Epithelial cell of esophagus (primary cell): ENCODE data around the gene USP49.

Experiments used
- DNase-seq: peaks from one replicate; pipeline ENCODE4 v3.0.0; 2010; ENCODE audit warnings: low read depth
- H3K4me3 ChIP-seq: 2 replicates; pipeline ENCODE4 v1.5.1; 2011; ENCODE audit warnings: mild to moderate bottlenecking, low read length, control low read depth
- TF ChIP-seq, protein P1 (sequence below): IDR thresholded peaks from 2 replicates; pipeline ENCODE4 v1.5.1; 2011; ENCODE audit warnings: low read depth, mild to moderate bottlenecking, low read length, control low read depth, inconsistent platforms; ENCODE audit not compliant: insufficient read depth; ENCODE audit errors: missing control alignments

Gene USP49

DNA sequence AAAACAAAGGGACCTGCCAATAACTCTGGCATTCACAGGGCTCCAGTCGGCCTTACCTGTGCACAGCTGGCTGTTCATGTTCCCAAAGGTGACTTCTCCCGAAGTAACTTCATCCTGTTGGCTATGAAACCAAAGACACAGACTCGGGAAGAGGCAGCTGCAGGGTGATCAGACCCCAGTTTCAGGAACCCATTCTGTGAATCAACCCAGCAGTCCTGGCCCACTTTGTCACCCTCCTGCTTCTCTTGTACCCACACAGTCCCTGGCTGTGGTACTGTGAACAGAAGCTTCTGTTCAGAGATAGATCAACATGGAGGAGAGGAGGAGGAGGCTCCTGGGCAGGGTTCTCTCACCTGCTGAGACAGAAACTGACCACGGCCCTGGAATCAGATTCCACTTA lies 139.3 kb downstream of the USP49 start:
- no peak overlapping the region for H3K4me3 ChIP-seq
- DNase-seq = no peak
- TF ChIP-seq, protein P1, sequence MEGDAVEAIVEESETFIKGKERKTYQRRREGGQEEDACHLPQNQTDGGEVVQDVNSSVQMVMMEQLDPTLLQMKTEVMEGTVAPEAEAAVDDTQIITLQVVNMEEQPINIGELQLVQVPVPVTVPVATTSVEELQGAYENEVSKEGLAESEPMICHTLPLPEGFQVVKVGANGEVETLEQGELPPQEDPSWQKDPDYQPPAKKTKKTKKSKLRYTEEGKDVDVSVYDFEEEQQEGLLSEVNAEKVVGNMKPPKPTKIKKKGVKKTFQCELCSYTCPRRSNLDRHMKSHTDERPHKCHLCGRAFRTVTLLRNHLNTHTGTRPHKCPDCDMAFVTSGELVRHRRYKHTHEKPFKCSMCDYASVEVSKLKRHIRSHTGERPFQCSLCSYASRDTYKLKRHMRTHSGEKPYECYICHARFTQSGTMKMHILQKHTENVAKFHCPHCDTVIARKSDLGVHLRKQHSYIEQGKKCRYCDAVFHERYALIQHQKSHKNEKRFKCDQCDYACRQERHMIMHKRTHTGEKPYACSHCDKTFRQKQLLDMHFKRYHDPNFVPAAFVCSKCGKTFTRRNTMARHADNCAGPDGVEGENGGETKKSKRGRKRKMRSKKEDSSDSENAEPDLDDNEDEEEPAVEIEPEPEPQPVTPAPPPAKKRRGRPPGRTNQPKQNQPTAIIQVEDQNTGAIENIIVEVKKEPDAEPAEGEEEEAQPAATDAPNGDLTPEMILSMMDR = no peak

DNA sequence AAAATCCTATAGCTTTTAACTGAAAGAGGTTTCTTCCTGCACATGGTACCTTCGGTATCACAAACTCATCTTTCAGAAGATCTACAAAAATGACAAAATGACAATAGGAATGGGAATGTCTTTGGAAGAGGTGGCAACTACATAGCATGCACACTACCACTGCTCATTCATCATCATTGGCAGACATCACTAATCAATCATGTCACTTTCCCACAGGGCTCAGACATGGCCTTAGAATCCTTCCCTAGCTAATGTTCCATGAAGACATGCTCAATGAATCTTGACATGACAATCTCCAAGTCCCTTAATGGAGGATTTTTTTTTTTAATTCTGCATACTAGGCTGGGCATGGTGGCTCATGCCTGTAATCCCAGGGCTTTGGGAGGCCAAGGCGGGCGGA lies 144.8 kb downstream of the USP49 start:
- no peak for DNase-seq
- TF ChIP-seq, protein P1 = no peak
- H3K4me3 ChIP-seq = no peak overlapping the region

DNA sequence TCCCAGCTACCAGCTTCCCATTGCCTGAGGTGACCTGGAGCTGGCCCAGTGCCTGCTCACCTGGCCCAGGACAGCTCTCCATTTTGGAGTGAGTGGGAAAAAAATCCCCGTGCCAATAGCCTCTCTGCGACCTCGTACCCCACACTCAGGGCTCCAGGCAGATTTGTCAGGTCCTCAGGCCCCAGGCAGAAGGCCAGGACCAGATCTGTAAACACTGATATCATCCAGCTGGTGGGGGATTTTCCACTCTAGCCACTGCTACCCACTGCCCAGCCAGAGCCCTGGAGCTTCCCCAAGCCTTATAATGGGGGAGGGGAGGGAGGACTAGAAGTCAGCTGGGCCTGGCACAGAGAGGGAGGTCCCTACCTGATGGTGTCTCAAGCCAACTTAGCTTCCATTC lies 146.6 kb downstream of the USP49 start:
- TF ChIP-seq, protein P1 = no peak
- no peak for DNase-seq
- no peak overlapping the region for H3K4me3 ChIP-seq

DNA sequence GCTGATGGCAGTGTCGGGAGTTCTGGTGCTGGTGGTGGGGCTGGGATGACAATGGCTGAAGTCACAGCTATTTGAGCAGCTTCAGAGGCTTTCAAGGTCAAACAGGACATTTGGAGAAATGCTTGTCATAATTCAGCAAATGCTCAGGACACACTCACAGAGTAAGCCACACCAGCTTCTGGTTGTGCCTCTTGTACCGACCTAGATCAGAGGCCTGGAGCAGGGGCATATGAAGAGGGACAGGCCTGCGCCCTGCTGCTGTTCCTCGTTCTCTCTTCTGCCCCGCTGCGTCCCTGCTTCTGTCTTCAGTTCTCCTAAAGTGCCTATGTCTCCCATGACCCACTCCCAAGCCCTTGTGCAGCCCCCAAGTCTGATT lies 147.1 kb downstream of the USP49 start:
- no peak for DNase-seq
- H3K4me3 ChIP-seq = no peak overlapping the region
- TF ChIP-seq, protein P1 = no peak

DNA sequence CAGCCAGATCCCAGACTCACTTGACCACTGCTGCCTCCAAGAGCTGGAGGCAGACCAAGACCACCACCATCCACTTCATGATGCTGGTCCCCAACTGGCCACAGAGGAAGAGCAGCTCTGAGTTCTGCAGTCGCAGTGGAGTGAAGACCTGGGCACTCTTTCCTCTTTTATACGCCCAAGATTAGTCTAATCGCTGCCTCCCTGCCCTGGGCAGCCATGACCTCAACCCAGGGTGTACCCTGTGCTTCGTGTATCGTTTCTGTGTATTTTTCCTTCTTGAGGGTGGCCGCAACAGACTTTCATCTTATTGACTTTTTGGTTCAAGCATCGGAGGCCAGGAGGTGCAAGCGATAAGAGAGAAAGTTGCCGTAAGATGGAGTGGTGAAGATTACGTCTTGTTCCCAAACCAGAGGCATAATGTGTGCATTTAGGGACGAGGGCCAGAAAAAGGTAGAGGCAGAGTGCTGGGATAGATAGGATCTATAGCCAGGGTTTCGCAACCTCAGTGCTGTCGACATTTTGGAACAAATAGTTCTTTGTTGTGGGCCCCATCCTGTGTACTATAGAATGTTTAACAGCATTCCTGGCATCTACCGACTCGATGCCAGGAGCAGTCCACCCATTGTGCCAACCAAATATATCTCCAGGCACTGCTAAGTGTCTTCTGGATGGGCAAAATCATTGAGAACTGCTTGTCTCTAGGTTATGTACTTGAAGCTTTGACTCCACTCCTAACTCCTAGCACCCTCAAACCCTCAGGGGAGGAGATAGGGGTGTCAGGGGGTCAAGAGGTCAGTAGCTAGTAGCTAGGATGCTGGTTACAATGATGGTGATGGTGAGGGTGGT lies 147.7 kb downstream of the USP49 start, which contains the start of gene PGC:
Gene PGC, minus strand, starts transcription at position 142 of the 846 bp plus-strand sequence. Its CDS starts 63 bp downstream, at position 79.
- DNase-seq = peak; percentile 14
- no peak within 1 kb of the TSS for H3K4me3 ChIP-seq
- TF ChIP-seq, protein P1 = no peak

DNA sequence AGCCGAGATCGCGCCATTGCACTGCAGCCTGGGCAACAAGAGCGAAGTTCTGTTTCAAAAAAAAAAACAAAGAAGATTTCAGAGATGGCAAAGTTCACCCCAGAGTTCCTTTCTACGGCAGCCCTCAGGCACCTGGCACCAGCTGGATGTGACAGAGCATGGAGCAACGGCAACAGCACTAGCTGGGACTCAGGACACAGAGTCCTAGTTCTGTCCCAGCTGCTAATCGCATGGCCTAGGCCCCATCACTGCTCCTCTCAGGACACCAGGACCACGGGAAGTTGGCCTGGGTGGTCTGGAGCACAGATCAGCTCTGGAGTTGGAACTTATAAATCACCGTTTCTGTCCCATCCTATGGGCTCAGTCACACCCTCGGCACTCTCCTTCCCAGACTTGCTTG lies 149.1 kb downstream of the USP49 start:
- H3K4me3 ChIP-seq = no peak overlapping the region
- DNase-seq = no peak
- TF ChIP-seq, protein P1 = no peak

DNA sequence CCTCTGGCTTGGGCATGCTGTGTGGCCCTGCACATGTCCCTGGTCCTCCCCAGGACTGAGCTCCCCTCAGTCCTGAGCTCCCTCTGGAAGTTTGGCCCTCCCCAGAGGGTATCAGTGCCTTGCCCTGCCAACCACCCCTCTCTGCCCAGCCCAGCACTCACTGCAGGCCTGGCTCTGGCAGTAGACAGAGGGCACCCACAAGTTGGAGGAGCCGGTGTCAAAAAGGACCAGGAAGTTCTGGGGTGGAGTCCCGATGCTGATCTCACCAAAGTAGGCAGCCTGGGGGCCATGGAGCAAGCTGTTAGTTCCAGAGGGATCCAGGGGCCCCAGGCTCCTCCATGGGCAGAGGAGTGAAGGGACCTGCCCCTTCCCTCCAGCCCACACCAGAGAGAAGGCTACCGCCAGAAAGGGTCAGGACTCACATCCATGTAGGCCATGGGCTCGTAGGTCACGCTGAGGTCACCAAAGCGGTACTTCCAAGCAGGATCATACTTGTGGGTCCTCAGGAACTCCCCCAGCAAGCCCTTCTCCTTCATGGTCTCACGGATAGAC lies 150.9 kb downstream of the USP49 start:
- TF ChIP-seq, protein P1 = no peak
- no peak for DNase-seq
- no peak overlapping the region for H3K4me3 ChIP-seq
